Colonic mucosa (tissue), 4 donors: Measurements from ENCODE around the gene SIPA1L3. TPM values are rescaled to one million over a fixed set of nuclear protein-coding genes. Genes with fewer than 3 reads are reported as not detected.
"Not testable (repeated sequence)": the region's sequence is repeated elsewhere in the genome, so short reads cannot be mapped to it uniquely, and the experiment has no call there.

Source experiments
- DNase-seq: peaks from one replicate; pipeline ENCODE4 v3.0.0-alpha.2; 2020
- H3K27ac ChIP-seq: fragments of 200-600 bp; one replicate; pipeline ENCODE4 v1.8.0; 2021
- H3K27me3 ChIP-seq: fragments of 200-600 bp; one replicate; pipeline ENCODE4 v1.8.0; 2021
- H3K36me3 ChIP-seq: fragments of 200-600 bp; one replicate; pipeline ENCODE4 v1.8.0; 2021
- H3K4me1 ChIP-seq: fragments of 200-600 bp; one replicate; pipeline ENCODE4 v1.8.0; 2021; ENCODE audit warnings: mild to moderate bottlenecking
- H3K4me3 ChIP-seq: fragments of 200-600 bp; one replicate; pipeline ENCODE4 v1.8.0; 2021
- H3K9ac ChIP-seq, 2 donors: one replicate each; pipeline ENCODE4 v1.7.0; 2013; ENCODE audit warnings: control low read depth in 2 of 2, low read depth in 2 of 2, low read length in 2 of 2
- H3K9me3 ChIP-seq: fragments of 200-600 bp; one replicate; pipeline ENCODE4 v1.8.0; 2021
- CTCF ChIP-seq: fragments of 200-600 bp; IDR thresholded peaks from one replicate; pipeline ENCODE4 v1.8.0; 2022; ENCODE audit warnings: antibody characterized with exemption, mild to moderate bottlenecking
- intact Hi-C: fragments of 100-400 bp; cut with DNase I; formaldehyde crosslinking; loops from one replicate; pipeline ENCODE4 v1.14.1; 2022
- total RNA-seq, 2 donors: library from RNA; stranded (reverse); fragmentation: NEBNext Ultra II Directional in 1 of 2; extraction: Animal tissue kit (Norgen Biotek cat#: 25700) in 1 of 2; gene quantifications; one replicate each; pipeline ENCODE4 v1.2.1, GENCODE V29; 2021
- donor health status: healthy.
- donor health status: DM: no; HTN: no; CAD: no.
- donor health status: DM: no; HTN: no; CAD: no.

SIPA1L3 gene
- total RNA-seq, 2 donors from 2014 or later, result 98.6 to 113 TPM

DNA sequence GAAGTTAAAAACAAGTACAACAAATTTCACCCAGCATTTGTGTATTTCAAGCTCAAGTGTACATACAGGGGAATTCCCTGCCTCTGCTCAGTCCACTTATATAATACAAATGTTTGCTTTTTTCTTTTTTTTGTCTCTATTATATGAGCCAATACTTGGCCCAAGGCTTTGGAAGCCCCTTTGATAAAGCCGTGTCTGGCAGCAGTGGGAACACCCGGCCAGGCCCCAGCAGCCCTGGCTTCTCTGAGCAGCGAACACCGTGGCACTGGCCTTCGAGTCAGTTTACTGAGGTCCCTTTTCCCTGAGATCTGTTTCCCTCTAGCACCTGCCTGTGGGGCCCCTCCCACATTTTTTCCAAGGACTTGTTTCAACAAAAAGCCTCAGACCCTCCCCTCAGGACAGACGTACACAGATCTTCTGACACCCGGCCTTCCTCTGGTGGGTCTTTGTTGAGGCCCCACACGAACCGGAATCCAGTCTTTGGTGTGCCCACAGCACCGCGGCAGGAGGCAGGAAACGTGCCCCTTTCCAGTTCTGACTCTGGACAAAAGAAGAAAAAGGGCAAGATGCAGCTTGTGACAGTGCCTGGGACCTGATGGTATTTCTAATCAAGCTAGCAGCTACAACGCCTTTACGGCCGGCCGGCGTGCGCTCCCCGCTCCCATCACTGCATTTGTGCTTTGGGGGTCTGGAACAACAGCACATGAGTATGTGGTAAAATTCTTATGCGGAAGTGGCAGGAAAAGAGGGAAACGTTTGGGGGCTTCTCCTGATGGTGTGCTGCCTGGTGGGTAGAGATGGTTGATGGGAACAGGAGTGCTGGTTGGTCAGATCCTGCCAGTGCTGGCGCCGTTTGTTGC, 13.8 kb downstream of the SIPA1L3 start:
- Histone ChIP-seq H3K9ac (no peak overlapping the region), H3K27me3 (no peaks in the 10 kb centered on the region), H3K36me3 (no peaks in the 10 kb centered on the region), H3K4me3 (no peak overlapping the region), H3K4me1 (peaks cover 5% of the 10 kb centered on the region), H3K27ac (no peak overlapping the region), H3K9me3 (no peaks in the 10 kb centered on the region)
- intact Hi-C loops, result no loop called here
- no peak for DNase-seq
- TF ChIP-seq CTCF, result no peak

- H3K27ac ChIP-seq, H3K4me3 ChIP-seq, H3K36me3 ChIP-seq, H3K4me1 ChIP-seq, intact Hi-C loops, H3K9me3 ChIP-seq, H3K27me3 ChIP-seq, H3K9ac ChIP-seq: not testable (repeated sequence)
- peak; percentile 42 for DNase-seq
Measured at GRCh38 chr19:37924573-37924972, 17.6 kb downstream of the SIPA1L3 start.

DNA sequence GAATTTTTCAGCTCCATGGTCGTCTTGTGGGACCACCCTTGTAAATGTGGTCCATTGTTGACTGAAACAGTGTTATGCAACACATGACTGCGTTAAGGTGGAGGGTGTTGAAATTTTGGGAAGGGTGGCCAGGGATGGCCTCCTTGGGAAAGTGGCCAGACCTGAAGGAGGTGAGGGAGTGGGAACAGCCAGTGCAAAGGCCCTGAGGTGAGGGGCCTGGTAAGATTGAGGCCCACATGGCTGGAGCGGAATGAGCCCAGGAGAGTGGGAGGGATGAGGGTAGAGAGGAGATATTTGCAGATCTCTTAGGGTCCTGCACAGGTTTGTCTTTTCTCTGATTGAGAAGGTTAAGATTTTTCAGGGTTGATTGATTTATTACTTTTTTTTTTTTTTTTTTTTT, 18.2 kb downstream of the SIPA1L3 start:
- no peak for DNase-seq
- peaks cover 10% of the 10 kb centered on the region for H3K4me1 ChIP-seq
- no peaks in the 10 kb centered on the region for H3K9me3 ChIP-seq
- TF ChIP-seq CTCF, result no peak
- H3K4me3 ChIP-seq, result no peak overlapping the region
- no peak overlapping the region for H3K9ac ChIP-seq
- H3K36me3 ChIP-seq, result no peaks in the 10 kb centered on the region
- intact Hi-C loops, result no loop called here
- H3K27ac ChIP-seq, result no peak overlapping the region
- H3K27me3 ChIP-seq, result no peaks in the 10 kb centered on the region

- Histone ChIP-seq H3K27me3 (no peaks in the 10 kb centered on the region), H3K27ac (no peak overlapping the region), H3K9ac (no peak overlapping the region), H3K9me3 (no peaks in the 10 kb centered on the region), H3K4me1 (peaks cover 18% of the 10 kb centered on the region), H3K36me3 (no peaks in the 10 kb centered on the region), H3K4me3 (no peak overlapping the region)
- no peak for DNase-seq
- TF ChIP-seq CTCF, result no peak
- intact Hi-C loops, result no loop called here
Measured at GRCh38 chr19:37926255-37926654, 19.2 kb downstream of the SIPA1L3 start.

DNA sequence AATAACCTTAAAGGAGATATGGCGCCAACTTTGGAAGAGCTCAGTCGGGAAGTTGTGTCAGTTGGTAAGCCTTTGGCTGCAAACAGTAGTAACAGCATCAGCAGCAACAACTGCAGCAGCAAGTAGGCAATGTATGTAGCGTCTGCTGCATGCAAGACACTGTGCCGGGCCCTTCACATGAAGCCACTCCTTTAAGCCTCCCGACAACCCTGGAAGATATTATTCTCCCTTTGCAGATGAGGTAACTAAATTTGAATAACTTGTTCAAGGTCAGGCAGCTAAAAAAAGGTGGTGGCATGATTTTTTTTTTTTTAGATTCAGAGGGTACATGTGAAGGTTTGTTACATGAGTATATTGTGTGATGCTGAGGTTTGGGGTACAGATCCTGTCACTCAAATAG, 19.7 kb downstream of the SIPA1L3 start:
- no peaks in the 10 kb centered on the region for H3K9me3 ChIP-seq
- H3K27ac ChIP-seq, result no peak overlapping the region
- H3K4me1 ChIP-seq, result peaks cover 20% of the 10 kb centered on the region
- H3K27me3 ChIP-seq, result no peaks in the 10 kb centered on the region
- DNase-seq, result no peak
- no peaks in the 10 kb centered on the region for H3K36me3 ChIP-seq
- TF ChIP-seq CTCF, result no peak
- H3K4me3 ChIP-seq, result no peak overlapping the region
- intact Hi-C loops, result no loop called here
- no peak overlapping the region for H3K9ac ChIP-seq

DNA sequence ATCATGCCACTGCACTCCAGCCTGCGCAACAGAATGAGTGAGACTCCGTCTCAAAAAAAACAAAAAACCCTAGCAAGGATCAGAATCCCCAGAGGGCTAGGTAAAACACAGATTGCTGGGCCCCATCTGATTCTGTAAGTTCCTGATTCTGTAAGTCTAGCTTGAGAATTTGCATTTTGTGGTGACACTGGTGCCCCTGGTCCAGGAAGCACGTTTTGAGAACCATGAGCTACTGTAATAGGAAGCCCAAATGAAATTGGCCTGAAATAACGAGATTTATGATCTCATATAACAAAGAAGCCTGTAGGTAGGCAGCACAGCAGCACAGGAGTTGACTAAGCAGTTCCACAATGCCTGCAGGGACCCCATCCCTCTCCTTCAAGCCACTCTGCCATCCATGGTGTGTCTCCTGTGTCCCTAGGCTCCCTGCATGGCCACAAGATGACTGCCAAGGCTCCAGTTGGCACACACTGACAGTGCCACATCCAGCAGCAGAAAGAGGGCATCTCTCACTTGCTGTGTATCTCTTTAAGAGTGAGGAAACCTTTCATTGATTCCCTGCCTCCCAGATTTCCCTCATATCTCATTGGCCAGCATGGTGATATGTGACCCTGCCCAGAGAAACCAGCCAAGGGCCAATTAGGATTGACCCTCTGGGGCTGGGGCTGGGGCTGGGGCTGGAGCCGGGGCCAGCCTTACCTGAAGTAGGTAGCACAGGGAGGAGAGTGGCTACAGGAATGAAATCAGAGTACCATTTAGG, 21.7 kb downstream of the SIPA1L3 start:
- Histone ChIP-seq H3K4me1 (peaks cover 23% of the 10 kb centered on the region), H3K27me3 (no peaks in the 10 kb centered on the region), H3K36me3 (no peaks in the 10 kb centered on the region), H3K27ac (no peak overlapping the region), H3K9ac (peak overlapping the region in 1 of 2 donors; percentile 4), H3K9me3 (no peaks in the 10 kb centered on the region), H3K4me3 (no peak overlapping the region)
- DNase-seq, result no peak
- intact Hi-C loops, result no loop called here
- TF ChIP-seq CTCF, result no peak
